Measurements from ENCODE around the gene DCP1B.

DCP1B gene

DNA sequence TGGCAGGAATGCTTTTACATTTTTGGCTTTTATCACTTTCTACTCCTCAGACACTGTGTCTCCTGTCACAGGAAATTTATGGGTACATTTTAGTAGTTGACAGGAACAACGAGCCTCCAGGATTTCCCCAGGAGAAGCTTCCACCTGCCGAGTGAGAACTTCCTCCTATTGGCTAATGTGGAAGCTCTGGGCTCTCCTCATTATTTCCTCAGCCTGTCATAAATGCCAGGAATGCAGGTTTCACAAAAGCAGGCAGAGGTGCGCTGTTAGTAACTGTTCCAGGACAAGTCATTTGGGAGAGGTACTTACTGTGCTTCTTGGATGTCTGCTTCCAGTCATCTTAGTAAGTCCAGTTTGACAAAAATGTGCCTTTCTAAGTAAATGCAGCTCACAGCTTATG lies 19.1 kb upstream of the DCP1B start:
- no peak for DNase-seq (ENCODE audit: low read depth, low spot score)
- no peaks in the 10 kb centered on the region for H3K9me3 ChIP-seq (ENCODE audit: low read depth, low read length)
- H3K4me3 ChIP-seq: no peak overlapping the region
- H3K36me3 ChIP-seq (ENCODE audit: insufficient read depth, low read length): no peaks in the 10 kb centered on the region
- TF ChIP-seq POLR2AphosphoS5 (IDR thresholded peaks at IDR 0.05; ENCODE audit: borderline replicate concordance, low read depth, low read length) (no peak), FOXP2 (optimal IDR thresholded peaks at IDR 0.05; ENCODE audit: control extremely low read depth, extremely low read length, insufficient read depth) (no peak), EZH2 (IDR thresholded peaks at IDR 0.05) (no peak)
- no peak overlapping the region for H3K9ac ChIP-seq (ENCODE audit: insufficient read length)
- H3K27ac ChIP-seq: no peak overlapping the region

DNA sequence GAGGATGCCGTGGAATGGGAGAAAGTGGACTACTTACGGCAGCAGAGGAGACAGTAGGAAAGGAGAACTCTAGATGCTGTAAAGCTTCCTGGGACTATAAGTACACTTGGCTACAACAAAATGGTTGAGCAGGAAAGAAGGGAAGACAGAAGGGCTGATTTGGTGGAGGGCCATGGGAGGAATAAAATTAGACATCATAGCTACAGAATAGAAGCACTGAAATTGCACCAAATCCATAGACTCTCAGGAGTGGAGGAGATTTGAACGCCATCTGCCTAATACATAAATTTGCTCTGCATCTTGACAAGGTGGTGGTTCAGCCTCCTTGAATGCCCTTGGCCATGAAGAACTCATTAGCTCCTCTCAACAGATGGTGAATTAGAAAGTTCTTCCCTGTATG lies 16.3 kb upstream of the DCP1B start:
- H3K9me3 ChIP-seq (ENCODE audit: low read depth, low read length): no peaks in the 10 kb centered on the region
- DNase-seq (ENCODE audit: low read depth, low spot score): no peak
- no peaks in the 10 kb centered on the region for H3K36me3 ChIP-seq (ENCODE audit: insufficient read depth, low read length)
- H3K27ac ChIP-seq: no peak overlapping the region
- H3K4me3 ChIP-seq: no peak overlapping the region
- H3K9ac ChIP-seq (ENCODE audit: insufficient read length): no peak overlapping the region
- TF ChIP-seq EZH2 (IDR thresholded peaks at IDR 0.05): no peak
- TF ChIP-seq POLR2AphosphoS5 (IDR thresholded peaks at IDR 0.05; ENCODE audit: borderline replicate concordance, low read depth, low read length): no peak
- TF ChIP-seq FOXP2 (optimal IDR thresholded peaks at IDR 0.05; ENCODE audit: control extremely low read depth, extremely low read length, insufficient read depth): no peak

- no peak for DNase-seq (ENCODE audit: low read depth, low spot score)
- no peak for TF ChIP-seq POLR2AphosphoS5 (IDR thresholded peaks at IDR 0.05; ENCODE audit: borderline replicate concordance, low read depth, low read length)
- no peak for TF ChIP-seq EZH2 (IDR thresholded peaks at IDR 0.05)
- TF ChIP-seq FOXP2 (optimal IDR thresholded peaks at IDR 0.05; ENCODE audit: control extremely low read depth, extremely low read length, insufficient read depth): no peak
- H3K36me3 ChIP-seq (ENCODE audit: insufficient read depth, low read length): no peaks in the 10 kb centered on the region
- no peaks in the 10 kb centered on the region for H3K9me3 ChIP-seq (ENCODE audit: low read depth, low read length)
- no peak overlapping the region for H3K4me3 ChIP-seq
- H3K27ac ChIP-seq: no peak overlapping the region
- H3K9ac ChIP-seq (ENCODE audit: insufficient read length): no peak overlapping the region
Measured at GRCh38 chr12:2019126-2019525, 14.9 kb upstream of the DCP1B start.

DNA sequence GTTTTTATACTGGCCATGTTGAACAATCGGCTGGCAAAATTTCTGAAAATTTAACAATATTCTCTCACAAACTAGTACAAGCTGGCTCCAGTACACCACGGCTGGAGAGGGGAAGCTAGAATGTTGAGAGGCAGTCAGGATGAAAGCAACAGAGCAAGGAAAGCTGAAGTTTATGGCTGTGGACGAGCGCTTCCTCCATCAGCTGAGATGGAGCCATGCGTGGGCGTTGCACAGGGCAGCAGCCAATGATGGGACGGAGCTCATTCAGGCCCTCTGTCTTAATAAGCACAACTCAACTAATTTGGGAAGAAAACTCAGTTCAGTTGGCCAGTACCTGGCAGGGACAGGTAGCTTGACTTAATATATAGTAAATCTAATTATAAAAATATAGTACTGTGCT lies 14.1 kb upstream of the DCP1B start:
- Histone ChIP-seq H3K36me3 (ENCODE audit: insufficient read depth, low read length) (no peaks in the 10 kb centered on the region), H3K4me3 (no peak overlapping the region), H3K9me3 (ENCODE audit: low read depth, low read length) (no peaks in the 10 kb centered on the region), H3K9ac (ENCODE audit: insufficient read length) (no peak overlapping the region), H3K27ac (no peak overlapping the region)
- DNase-seq (ENCODE audit: low read depth, low spot score): no peak
- TF ChIP-seq EZH2 (IDR thresholded peaks at IDR 0.05) (no peak), FOXP2 (optimal IDR thresholded peaks at IDR 0.05; ENCODE audit: control extremely low read depth, extremely low read length, insufficient read depth) (no peak), POLR2AphosphoS5 (IDR thresholded peaks at IDR 0.05; ENCODE audit: borderline replicate concordance, low read depth, low read length) (no peak)

GRCh38 chr12:2017546-2018337 lies 13.5 kb upstream of the DCP1B start:
- Histone ChIP-seq H3K36me3 (ENCODE audit: insufficient read depth, low read length) (no peaks in the 10 kb centered on the region), H3K9ac (ENCODE audit: insufficient read length) (no peak overlapping the region), H3K4me3 (no peak overlapping the region), H3K9me3 (ENCODE audit: low read depth, low read length) (no peaks in the 10 kb centered on the region), H3K27ac (no peak overlapping the region)
- no peak for TF ChIP-seq POLR2AphosphoS5 (IDR thresholded peaks at IDR 0.05; ENCODE audit: borderline replicate concordance, low read depth, low read length)
- no peak for TF ChIP-seq EZH2 (IDR thresholded peaks at IDR 0.05)
- no peak for TF ChIP-seq FOXP2 (optimal IDR thresholded peaks at IDR 0.05; ENCODE audit: control extremely low read depth, extremely low read length, insufficient read depth)
- DNase-seq (ENCODE audit: low read depth, low spot score): no peak

DNA sequence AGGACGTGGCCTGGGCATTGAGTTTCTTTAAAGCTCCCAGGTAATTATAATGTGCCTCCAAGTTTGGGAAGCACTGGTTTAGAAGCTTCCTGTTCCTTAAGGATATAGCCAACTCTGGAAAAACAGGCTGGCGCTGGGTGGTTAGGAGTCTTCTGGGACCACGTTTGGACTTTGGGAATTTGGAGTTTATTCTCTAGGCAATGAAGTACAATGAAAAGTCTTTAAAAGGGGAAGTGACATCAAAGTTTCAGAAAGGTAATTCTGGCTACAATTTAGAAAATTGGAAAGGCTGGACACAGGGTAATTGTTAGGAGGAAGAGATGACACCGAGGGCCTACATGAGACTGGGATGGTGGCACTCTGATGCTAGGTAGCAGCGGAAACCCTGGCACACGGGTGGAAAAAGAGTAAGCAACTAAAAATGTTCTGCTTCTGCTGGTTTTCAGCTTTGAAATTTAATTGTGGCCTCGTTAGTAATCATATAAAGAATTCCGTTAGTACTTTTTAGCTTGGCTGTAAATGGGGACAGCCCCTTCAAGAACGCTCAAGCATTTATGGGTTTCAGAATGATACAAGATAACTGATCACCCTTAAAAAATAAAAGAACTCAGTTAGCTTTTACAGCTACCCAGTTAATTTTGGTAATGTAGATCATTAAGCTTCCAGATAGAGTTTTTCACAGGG lies 12.7 kb upstream of the DCP1B start:
- no peak overlapping the region for H3K27ac ChIP-seq
- DNase-seq (ENCODE audit: low read depth, low spot score): no peak
- H3K9ac ChIP-seq (ENCODE audit: insufficient read length): no peak overlapping the region
- H3K9me3 ChIP-seq (ENCODE audit: low read depth, low read length): no peaks in the 10 kb centered on the region
- H3K4me3 ChIP-seq: no peak overlapping the region
- no peak for TF ChIP-seq POLR2AphosphoS5 (IDR thresholded peaks at IDR 0.05; ENCODE audit: borderline replicate concordance, low read depth, low read length)
- no peak for TF ChIP-seq EZH2 (IDR thresholded peaks at IDR 0.05)
- TF ChIP-seq FOXP2 (optimal IDR thresholded peaks at IDR 0.05; ENCODE audit: control extremely low read depth, extremely low read length, insufficient read depth): no peak
- H3K36me3 ChIP-seq (ENCODE audit: insufficient read depth, low read length): no peaks in the 10 kb centered on the region

DNA sequence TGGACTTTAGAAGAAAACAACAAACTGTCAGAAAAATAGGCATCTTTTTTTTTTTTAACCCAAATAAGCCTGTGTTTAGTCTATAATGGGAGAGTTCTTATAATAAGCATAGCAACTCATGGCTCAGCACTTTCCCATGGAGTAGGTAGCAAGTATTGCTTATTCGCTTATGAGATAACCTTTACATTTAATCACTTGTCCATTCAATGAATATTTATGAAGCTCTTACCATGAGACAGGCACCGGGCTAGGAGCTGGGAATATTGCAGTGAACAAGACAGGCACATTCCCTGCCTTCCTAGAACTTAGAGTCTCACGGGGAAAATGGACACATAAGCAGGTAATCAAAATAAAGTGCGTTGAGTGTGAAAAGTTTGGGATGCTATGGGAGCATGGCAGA lies 10.0 kb upstream of the DCP1B start:
- no peak overlapping the region for H3K9ac ChIP-seq (ENCODE audit: insufficient read length)
- no peak overlapping the region for H3K4me3 ChIP-seq
- no peak for DNase-seq (ENCODE audit: low read depth, low spot score)
- no peaks in the 10 kb centered on the region for H3K36me3 ChIP-seq (ENCODE audit: insufficient read depth, low read length)
- H3K27ac ChIP-seq: no peak overlapping the region
- H3K9me3 ChIP-seq (ENCODE audit: low read depth, low read length): no peaks in the 10 kb centered on the region
- TF ChIP-seq EZH2 (IDR thresholded peaks at IDR 0.05) (no peak), POLR2AphosphoS5 (IDR thresholded peaks at IDR 0.05; ENCODE audit: borderline replicate concordance, low read depth, low read length) (no peak), FOXP2 (optimal IDR thresholded peaks at IDR 0.05; ENCODE audit: control extremely low read depth, extremely low read length, insufficient read depth) (no peak)

DNA sequence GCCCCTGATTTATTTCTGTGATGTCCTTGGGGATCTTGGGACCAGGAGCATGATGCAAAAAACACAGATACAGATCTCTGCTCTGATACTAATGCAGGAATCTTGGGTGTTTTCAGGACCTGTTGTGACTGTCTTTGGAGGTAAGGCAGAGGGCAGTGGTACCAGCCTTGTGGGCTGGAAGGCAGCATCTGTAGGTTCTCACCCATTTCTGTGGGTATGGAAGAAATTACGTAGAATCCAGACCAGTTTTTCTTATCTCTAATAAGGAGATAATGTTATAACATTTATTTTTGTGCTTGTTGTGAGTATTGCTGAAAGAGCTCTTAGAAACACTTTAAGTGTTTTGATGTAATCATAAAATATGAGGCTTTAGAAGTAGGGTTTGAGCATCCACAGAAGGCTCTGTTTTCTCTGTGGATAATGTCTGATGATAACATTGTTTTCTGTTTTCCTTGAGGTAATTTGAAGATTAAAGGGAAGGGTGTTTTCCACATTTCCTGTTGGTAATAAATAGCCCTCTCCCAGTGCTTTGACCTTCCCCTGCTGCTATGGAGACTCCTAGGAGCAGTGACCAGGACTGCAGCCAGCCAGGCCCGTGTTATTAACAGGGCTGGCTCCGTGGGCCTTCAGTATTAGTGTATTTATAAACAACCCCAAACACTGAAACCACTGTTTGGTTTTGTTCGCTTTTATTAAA lies 9.4 kb upstream of the DCP1B start:
- Histone ChIP-seq H3K9me3 (ENCODE audit: low read depth, low read length) (no peaks in the 10 kb centered on the region), H3K4me3 (no peak overlapping the region), H3K27ac (no peak overlapping the region), H3K36me3 (ENCODE audit: insufficient read depth, low read length) (no peaks in the 10 kb centered on the region), H3K9ac (ENCODE audit: insufficient read length) (no peak overlapping the region)
- no peak for TF ChIP-seq EZH2 (IDR thresholded peaks at IDR 0.05)
- no peak for TF ChIP-seq POLR2AphosphoS5 (IDR thresholded peaks at IDR 0.05; ENCODE audit: borderline replicate concordance, low read depth, low read length)
- TF ChIP-seq FOXP2 (optimal IDR thresholded peaks at IDR 0.05; ENCODE audit: control extremely low read depth, extremely low read length, insufficient read depth): no peak
- DNase-seq (ENCODE audit: low read depth, low spot score): no peak

Measured in SK-N-MC (cell line).